Thoracic aorta (tissue), 2 donors: Measurements from ENCODE around the gene RGS7. TPM values are rescaled to one million over a fixed set of nuclear protein-coding genes. Genes with fewer than 3 reads are reported as not detected.

ENCODE experiments used
- ATAC-seq: fragments of 150-250 bp; one replicate; pipeline ENCODE4 v1.8.0; 2017; ENCODE audit warnings: low read depth; ENCODE audit not compliant: insufficient number of reproducible peaks, low FRiP score
- DNase-seq: peaks from one replicate; pipeline ENCODE4 v3.0.0-alpha.2; 2020; ENCODE audit warnings: low spot score
- H3K27ac ChIP-seq, 2 donors: fragments of 200-600 bp; sonication (generic); 1 replicate in 1 of 2; 2 replicates in 1 of 2; pipeline ENCODE4 v1.5.1; 2016; ENCODE audit warnings: mild to moderate bottlenecking in 2 of 2, moderate library complexity in 2 of 2
- H3K27me3 ChIP-seq: fragments of 200-600 bp; sonication (generic); replicated peaks from 2 replicates; pipeline ENCODE4 v1.6.0; 2016; ENCODE audit warnings: mild to moderate bottlenecking; ENCODE audit not compliant: insufficient read depth
- H3K36me3 ChIP-seq: fragments of 200-600 bp; sonication (generic); one replicate; pipeline ENCODE4 v1.5.1; 2016
- H3K4me1 ChIP-seq, 2 donors: fragments of 200-600 bp; sonication (generic); 1 replicate in 1 of 2; 2 replicates in 1 of 2; pipeline versions ENCODE4 v1.5.1 to v1.6.0; 2016; ENCODE audit warnings: low read depth in 2 of 2, mild to moderate bottlenecking in 1 of 2; ENCODE audit not compliant: control insufficient read depth in 1 of 2
- H3K4me3 ChIP-seq: fragments of 200-600 bp; sonication (generic); 2 replicates; pipeline ENCODE4 v1.5.1; 2016; ENCODE audit warnings: mild to moderate bottlenecking
- H3K9me3 ChIP-seq: fragments of 200-600 bp; sonication (generic); 2 replicates; pipeline ENCODE4 v1.5.1; 2016
- total RNA-seq, 2 donors: library from RNA; depleted of rRNA; stranded (reverse); fragments of >200 nt; gene quantifications; one replicate each; pipeline versions ENCODE4 v1.1.0 to v1.2.3, GENCODE V29; 2016
- TF ChIP-seq, protein P1 (sequence below): fragments of 200-600 bp; sonication (generic); IDR thresholded peaks from one replicate; pipeline ENCODE4 v1.5.1; 2019; ENCODE audit warnings: antibody characterized with exemption

The RGS7 gene
- total RNA-seq, 2 donors from 2014 or later: not detected

- no peaks in the 10 kb centered on the region for H3K9me3 ChIP-seq
- no peak overlapping the region for H3K27ac ChIP-seq
- H3K27me3 ChIP-seq: no peaks in the 10 kb centered on the region
- ATAC-seq: no peak
- no peak for DNase-seq
- H3K36me3 ChIP-seq: no peaks in the 10 kb centered on the region
- no peaks in the 10 kb centered on the region for H3K4me1 ChIP-seq
- TF ChIP-seq, protein P1, sequence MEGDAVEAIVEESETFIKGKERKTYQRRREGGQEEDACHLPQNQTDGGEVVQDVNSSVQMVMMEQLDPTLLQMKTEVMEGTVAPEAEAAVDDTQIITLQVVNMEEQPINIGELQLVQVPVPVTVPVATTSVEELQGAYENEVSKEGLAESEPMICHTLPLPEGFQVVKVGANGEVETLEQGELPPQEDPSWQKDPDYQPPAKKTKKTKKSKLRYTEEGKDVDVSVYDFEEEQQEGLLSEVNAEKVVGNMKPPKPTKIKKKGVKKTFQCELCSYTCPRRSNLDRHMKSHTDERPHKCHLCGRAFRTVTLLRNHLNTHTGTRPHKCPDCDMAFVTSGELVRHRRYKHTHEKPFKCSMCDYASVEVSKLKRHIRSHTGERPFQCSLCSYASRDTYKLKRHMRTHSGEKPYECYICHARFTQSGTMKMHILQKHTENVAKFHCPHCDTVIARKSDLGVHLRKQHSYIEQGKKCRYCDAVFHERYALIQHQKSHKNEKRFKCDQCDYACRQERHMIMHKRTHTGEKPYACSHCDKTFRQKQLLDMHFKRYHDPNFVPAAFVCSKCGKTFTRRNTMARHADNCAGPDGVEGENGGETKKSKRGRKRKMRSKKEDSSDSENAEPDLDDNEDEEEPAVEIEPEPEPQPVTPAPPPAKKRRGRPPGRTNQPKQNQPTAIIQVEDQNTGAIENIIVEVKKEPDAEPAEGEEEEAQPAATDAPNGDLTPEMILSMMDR: no peak
- no peak overlapping the region for H3K4me3 ChIP-seq
These were observed 216.3 kb downstream of the RGS7 start for GRCh38 chr1:241140670-241141069.

GRCh38 chr1:241139047-241139446, 218.0 kb downstream of the RGS7 start:
- Histone ChIP-seq H3K4me3 (no peak overlapping the region), H3K36me3 (no peaks in the 10 kb centered on the region), H3K4me1 (no peaks in the 10 kb centered on the region), H3K9me3 (no peaks in the 10 kb centered on the region), H3K27me3 (no peaks in the 10 kb centered on the region), H3K27ac (no peak overlapping the region)
- TF ChIP-seq, protein P1: no peak
- ATAC-seq: no peak
- DNase-seq: no peak

DNA sequence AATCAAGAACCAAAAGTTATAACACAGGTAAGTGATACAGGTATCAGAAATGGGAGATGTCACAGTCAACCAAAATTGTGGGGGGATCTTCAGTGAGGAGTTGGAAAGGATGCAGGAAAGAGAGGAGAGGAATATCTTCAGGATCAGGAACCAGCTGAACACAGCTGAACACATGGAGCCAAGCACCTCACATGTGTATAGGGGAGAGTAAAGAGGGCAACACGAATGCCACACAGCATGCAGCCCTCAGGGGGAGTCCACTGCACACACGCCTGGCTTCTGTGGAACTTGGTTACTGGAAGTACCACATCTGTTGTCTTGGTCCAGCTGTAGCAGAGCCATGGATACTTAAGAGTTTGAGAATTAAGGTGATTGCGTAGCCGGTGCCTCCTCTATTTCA, 218.8 kb downstream of the RGS7 start:
- TF ChIP-seq, protein P1: no peak
- H3K4me1 ChIP-seq: no peaks in the 10 kb centered on the region
- H3K27ac ChIP-seq: no peak overlapping the region
- no peaks in the 10 kb centered on the region for H3K9me3 ChIP-seq
- no peaks in the 10 kb centered on the region for H3K27me3 ChIP-seq
- H3K4me3 ChIP-seq: no peak overlapping the region
- no peak for DNase-seq
- no peak for ATAC-seq
- H3K36me3 ChIP-seq: no peaks in the 10 kb centered on the region

DNA sequence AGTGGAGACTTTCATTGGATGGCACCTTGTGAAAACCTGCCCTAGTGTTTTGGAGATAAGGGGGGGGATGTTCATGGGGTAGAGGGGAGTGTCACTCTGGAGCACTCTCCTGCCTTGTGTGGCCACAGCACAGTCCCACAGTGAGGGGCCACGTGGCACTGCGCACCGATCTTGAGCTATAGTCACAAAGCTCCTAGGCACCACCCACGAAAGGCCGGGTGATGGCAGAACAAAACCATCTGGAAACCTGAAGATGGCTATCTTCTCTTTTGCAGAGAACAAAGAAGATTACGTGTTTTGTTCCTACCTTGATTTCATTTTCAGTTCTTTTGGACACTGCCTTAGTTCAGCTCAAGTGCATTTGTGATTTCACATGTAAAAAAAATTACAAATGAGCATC, 220.6 kb downstream of the RGS7 start:
- Histone ChIP-seq H3K9me3 (no peaks in the 10 kb centered on the region), H3K4me3 (no peak overlapping the region), H3K27ac (no peak overlapping the region), H3K27me3 (no peaks in the 10 kb centered on the region), H3K36me3 (no peaks in the 10 kb centered on the region), H3K4me1 (no peaks in the 10 kb centered on the region)
- DNase-seq (no peak), ATAC-seq (no peak)
- TF ChIP-seq, protein P1: no peak

DNA sequence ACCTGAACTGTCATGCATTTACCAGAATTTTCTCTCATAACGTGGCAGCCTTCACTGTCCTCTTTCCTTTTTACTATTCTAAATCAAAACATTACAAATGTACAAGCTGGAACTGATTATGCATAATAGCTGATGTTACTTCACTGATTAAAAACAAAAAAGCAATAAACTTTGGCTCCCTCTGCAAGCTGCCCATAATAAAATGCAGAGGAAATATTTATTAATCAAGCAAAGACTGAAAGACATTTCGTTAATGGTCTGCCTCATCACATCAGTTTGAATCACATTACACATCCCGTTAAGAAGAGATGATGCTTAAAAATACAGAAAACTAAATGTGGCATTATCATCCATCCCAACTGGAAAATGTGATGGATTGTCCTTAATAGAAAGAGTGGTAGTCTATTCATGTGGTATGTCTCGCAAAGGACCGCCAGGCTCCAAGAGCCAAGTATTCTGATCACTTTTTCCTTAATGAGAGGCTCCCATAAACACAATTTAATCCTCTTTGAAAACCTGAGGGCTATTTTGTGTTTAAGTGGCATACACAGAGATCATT, 225.3 kb downstream of the RGS7 start:
- TF ChIP-seq, protein P1: no peak
- no peaks in the 10 kb centered on the region for H3K4me1 ChIP-seq

More for the DNA sequence above, 225.3 kb downstream of the RGS7 start:
- Histone ChIP-seq H3K27ac (no peak overlapping the region), H3K27me3 (no peaks in the 10 kb centered on the region), H3K9me3 (no peaks in the 10 kb centered on the region), H3K36me3 (no peaks in the 10 kb centered on the region), H3K4me3 (no peak overlapping the region)
- DNase-seq: no peak
- ATAC-seq: no peak
